ENCODE data around the gene NOC3L.

The NOC3L gene

DNA sequence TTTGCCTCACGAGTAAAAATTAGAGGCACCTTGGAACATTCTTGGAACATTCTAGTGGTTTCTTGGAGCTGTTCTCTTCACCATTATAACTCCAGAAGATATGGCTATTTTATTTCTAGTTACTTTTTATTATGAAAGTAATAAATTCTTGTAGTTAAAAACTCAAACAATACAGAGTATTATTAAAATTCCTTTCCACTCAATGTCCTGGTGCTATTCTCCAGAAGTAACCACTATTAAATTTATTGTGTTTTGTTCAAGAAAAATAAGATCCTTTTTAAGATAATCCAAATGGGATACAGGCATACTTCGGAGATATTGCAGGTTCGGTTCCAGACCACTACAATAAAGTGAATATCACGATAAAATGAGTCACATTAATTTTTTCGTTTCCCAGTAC lies 68.6 kb downstream of the NOC3L start:
- DNase-seq: no peak

DNA sequence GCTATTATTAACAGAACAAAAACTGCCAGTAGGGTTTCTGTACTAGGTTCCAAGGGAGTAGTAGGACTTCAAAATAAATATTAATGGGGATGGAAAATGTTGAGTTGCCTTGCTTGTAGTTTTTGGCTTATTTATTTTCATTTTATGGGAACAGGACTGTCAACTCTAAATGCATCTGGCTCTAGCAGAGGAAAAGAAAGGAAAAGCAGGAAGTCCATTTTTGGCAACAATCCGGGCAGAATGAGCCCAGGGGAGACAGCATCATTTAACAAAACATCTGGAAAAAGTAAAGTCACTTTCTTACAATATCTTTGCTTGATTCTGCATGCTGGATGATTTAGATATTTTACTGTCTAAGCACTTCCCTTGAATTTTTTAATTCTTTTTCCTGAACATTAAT lies 69.4 kb downstream of the NOC3L start:
- DNase-seq: no peak

DNA sequence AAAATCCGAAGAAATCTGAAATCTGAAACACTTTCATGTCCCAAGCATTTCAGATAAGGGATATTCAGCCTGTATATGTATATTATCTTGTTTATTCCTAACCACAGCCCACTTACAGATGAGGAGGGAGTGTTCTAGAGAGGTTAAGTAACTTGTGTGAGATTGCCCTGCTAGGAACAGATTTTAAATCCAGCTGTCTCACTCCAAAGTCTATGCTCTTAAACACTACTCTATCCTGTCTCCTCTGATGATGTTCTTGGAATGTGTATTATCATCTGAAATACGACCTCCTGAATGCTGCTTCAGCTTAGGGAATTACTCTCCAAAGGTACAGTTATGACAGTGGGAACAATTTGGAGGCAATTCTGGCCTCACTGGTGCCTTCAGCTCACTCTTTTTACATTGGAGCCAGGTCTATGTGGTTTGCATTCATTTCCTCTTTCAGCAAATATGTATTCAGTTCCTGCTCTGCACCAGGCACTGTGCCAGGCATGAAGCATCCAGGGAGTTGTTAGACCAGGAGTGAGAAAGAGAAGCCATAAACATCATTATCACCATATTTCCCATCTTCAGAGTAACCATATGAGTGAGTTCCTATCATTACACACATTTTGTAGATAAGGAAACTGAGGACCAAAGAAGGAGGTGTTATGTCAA lies 70.2 kb downstream of the NOC3L start:
- DNase-seq: no peak

DNA sequence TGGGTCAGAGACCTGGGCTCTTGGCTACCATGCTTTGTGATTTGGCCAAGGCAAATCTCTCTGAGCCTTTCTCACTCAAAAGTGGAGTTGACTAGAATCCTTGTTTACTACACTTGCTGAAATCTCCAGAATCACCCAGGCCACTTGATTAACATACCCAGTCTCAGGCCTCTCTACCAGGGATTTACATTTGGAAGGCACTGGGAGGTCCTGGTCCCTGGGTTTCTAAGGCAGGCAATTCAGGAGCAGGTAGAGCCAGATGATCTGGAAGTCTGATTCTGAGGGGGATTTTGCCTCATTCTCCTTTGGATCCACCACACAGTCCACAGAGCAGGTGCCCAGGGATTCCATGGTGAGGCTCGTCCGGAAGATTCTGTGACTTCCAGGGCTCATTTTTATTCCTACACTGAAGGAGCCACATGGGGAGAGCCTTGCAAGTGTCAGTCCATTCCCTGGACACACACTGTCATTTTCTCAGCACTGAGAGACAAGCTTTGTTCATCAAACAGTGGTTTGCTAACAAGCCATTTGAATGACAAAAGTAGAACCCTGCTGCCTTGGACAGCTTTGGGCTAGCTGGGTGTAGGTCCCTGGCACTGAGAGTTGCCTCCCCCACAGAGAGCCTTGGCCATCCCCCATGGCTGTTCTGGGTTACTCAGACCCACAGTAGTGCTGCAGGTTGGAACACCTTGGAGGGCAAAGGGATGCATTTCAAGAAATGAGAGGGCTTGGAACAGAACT lies 74.2 kb downstream of the NOC3L start:
- no peak for DNase-seq

DNA sequence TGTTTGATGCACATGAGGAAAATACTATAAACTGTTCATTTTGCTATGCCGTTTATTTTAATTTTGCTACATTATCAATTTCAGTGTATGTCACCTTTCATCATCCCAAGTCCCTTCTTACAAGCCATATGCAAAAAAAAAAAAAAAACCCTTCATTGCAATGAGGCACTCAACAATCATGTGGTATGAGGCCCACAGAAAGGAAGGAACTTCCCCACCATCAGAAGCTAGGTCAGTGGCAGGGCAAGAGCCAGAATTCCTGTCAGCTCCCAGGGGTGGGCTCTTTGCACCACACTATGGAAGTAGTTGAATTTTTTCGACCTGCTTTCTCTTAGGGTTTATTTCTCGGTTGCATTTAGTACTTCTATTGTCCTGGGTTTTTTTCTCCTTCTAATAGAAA lies 75.4 kb downstream of the NOC3L start:
- no peak for DNase-seq

DNA sequence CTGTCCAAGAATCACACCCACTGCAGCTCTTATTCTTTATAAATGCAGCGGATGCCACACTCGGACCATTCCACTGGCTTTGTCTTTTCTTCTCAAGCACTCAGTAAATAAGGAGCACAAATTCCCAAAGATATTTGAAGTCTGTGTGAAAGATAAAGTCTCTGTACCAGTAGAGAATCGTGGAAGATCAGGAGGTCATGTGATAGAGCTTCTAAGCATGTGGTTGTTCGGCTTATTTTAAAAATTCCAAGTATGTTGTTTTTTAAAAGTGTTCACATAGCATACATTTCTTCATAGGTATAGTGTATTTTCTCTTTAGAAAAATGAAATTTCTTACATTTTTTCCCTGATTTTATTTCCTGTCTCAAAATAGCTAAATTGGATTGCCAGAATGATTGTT lies 75.8 kb downstream of the NOC3L start:
- no peak for DNase-seq

DNA sequence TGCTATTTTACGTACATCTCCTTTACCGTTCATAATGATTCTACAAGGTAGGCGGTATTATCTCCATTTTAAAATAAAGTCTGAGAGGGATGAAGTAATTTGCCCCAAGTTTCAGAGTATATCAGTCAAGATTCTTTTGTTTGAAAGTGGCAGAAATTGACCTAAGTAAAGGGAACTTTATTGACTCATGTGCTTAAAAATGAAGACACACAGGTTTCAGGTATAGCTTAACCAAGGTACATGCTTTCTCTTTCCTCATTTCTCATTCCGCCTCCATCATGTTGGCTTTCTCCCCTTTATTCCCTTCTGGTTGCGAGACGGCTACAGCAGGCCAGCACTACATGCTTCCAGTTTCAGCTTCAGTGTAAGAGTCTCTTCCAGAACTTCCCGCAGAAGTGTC lies 77.5 kb downstream of the NOC3L start:
- no peak for DNase-seq

All from NCI-H1417 treated with DMSO at 0.1 percent for 48 hours (cell line).